ENCODE results near the gene ITFG2. TPM values are rescaled to one million over a fixed set of nuclear protein-coding genes. Genes with fewer than 3 reads are reported as not detected.

Gene ITFG2
- 46.2 TPM for total RNA-seq

DNA sequence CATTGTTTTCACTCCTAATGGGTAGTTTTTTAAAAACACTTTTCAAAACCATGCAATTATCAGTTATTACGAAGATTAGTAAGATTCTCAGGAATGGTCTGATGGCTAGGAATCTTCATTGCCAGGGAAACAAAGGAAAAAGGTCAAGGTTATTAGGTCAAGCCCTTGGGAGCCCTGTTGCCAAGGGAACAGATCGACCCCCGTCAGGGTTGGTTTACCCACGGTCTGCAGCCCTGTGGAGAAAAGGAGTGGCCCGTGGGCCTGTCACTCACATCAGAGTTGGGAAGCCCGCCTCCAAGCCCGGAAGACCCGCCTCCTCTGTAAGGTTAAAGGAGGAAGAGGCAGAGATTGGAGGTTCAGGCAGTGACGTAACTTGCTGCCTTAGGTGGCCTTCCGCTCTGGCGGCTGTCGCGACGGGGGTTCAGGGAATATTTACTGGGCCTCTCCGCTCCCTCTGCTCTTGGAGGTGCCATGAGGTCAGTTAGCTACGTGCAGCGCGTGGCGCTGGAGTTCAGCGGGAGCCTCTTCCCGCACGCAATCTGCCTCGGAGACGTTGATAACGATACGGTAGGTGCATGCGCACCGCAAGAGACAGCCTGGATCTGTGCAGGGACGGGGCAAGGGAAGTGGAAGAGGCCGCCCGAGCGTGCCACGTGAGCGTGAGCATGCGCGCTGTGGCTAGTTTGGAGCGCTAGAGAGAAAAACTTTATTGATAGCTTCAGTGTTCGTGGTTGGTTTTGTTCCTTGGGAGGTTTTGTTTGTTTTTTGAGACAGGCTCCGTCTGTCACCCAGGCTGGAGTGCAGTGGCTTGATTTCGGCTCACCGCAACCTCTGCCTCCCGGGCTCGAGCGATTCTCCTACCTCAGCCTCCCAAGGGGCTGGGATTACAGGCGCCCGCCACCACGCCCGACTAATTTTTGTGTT is at the start of gene ITFG2:
ITFG2 (plus strand) TSS at position 379 of the 924 bp plus-strand sequence; CDS start at position 472, 93 bp downstream.

DNA sequence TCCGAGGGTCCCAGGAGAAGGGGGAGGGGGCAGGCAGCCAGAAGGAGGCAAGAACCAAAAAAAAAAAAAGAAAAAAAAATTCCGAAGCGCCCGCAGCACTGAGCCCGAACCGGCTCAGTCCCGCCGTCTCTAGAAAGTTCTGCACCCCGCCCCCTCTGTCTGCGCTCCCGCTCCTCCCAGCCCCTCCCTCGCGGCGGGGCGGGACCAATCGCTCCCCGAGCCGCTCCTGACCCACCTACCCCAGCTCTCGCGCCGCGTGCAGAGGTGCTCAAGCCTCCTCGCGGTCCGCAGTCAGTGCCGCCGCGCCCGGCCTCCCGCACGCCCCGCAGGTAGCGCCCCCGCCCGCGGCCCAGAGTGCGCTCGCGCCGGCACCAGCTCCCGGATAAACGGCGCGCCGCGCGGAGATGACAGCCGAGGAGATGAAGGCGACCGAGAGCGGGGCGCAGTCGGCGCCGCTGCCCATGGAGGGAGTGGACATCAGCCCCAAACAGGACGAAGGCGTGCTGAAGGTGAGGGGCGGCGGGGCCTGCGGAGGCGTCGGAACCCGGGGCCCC is 17.7 kb upstream of the ITFG2 start, which contains the start of gene FKBP4:
FKBP4 (plus strand) TSS at position 235 of the 554 bp plus-strand sequence; CDS start at position 405, 170 bp downstream.

DNA sequence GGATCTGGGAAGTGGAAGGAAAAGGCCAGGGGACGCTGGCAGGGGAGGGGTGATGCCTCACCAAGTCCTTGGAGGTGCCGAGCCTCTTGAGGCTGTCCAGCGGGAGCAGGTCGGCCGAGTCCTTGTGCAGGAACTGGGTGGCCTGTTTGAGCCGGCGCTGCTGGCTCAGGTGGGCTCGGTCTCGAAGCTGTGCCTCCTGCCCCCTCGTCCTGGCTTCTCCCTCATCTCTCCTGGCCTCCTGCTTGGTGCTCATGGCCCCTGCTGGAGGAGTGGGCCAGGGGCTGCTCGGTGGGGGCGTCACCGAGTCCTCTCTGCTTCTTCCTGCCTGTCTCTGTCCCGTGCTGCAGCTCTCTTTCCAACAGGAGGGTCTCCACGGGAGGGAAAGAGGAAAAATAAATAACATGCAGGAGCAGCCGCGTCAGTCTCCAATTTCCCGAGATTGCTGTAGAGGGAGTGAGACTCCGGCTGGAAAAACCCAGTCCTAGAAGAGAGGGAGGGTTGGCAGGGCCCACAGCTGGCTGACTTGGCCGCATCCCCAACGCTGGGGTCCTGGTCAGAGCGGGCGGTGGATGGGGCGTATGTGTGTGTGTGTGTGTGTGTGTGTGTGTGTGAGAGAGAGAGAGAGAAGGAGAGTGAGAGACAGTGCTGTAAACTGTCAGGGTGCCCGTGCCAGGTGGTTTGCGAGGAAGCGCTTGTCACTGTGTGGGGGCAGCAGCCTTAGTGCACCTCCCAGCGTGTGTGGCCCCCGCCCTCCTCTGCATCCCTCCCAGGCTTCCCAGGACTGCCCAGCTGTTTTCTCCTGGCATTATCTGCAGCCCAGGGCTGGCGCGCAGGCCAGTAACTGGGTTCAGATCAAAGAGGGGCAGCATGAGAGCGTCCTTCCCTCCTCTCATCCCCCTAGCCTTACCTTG is 22.4 kb downstream of the ITFG2 start, which contains the start of gene NRIP2:
NRIP2 (minus strand) TSS at position 455 of the 911 bp plus-strand sequence; CDS start at position 403, 52 bp downstream.

DNA sequence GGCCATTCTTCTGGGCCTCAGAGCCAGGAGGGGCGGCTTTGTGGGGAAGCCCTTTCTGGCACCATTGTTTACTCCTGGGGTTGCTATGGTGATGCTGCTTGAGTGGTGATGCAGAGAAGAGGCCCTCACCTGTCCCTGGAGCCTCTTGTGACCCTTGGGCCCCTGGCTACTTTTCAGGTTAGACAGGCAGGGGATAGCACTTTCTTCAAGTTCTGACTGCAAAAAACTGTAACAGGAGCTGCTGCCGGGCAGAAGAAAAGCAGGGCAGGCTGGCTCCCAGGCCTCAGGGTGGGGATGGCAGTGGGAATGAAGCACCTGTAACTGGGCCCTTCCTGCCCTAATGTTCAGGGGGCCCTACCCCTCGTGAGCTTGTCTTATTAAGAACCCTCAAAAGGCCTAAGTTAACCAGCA is 44.6 kb downstream of the ITFG2 start, which contains the start of gene TEX52:
TEX52 (minus strand) TSS at position 19 of the 411 bp plus-strand sequence; CDS start at position 6, 13 bp downstream.

Other genes with a start within 250 kb of the ITFG2 start
- gene FKBP4, start 17.7 kb upstream of the ITFG2 start, total RNA-seq = 95.3 TPM
- 8.4 TPM for gene NRIP2, start 22.4 kb downstream of the ITFG2 start, total RNA-seq
- not detected for gene TEX52, start 44.4 kb downstream of the ITFG2 start, total RNA-seq
- gene FOXM1, start 64.5 kb downstream of the ITFG2 start, total RNA-seq = 11.0 TPM
- gene RHNO1, start 64.6 kb downstream of the ITFG2 start, total RNA-seq = 21.3 TPM
- gene TULP3, start 78.2 kb downstream of the ITFG2 start, total RNA-seq = 18.5 TPM
- gene TEAD4, start 146.7 kb downstream of the ITFG2 start, total RNA-seq = 18.3 TPM